Fibroblast of lung (primary cell): ENCODE results near the gene INTS11.
A peak's percentile ranks its signal among the peaks of the same experiment; 100 is the strongest.

Experiments used
- CTCF ChIP-seq, 2 donors: IDR thresholded peaks in 1 of 2; conservative IDR thresholded peaks in 1 of 2; 1 replicate in 1 of 2; 2 replicates in 1 of 2; pipeline ENCODE4 v1.5.1; 2011 to 2012; ENCODE audit warnings: low read length in 2 of 2, control low read depth in 1 of 2, inconsistent platforms in 1 of 2, low read depth in 1 of 2, mild to moderate bottlenecking in 1 of 2
- EZH2 ChIP-seq: IDR thresholded peaks from 2 replicates; pipeline ENCODE4 v1.5.1; 2012; ENCODE audit warnings: low read length, control low read depth, mild to moderate bottlenecking; ENCODE audit errors: missing control alignments

GRCh38 chr1:1344655-1345361 lies 20.3 kb upstream of the INTS11 start:
- TF ChIP-seq EZH2 (no peak), CTCF (conservative IDR thresholded peaks at IDR 0.05 in 1 of 2, IDR thresholded peaks at IDR 0.05 in 1 of 2; ENCODE audit: low read depth in 1 of 2, low read length in 2 of 2) (peak; percentile 28 to 52)
